Measurements from ENCODE around the gene CASP7.

The CASP7 gene

DNA sequence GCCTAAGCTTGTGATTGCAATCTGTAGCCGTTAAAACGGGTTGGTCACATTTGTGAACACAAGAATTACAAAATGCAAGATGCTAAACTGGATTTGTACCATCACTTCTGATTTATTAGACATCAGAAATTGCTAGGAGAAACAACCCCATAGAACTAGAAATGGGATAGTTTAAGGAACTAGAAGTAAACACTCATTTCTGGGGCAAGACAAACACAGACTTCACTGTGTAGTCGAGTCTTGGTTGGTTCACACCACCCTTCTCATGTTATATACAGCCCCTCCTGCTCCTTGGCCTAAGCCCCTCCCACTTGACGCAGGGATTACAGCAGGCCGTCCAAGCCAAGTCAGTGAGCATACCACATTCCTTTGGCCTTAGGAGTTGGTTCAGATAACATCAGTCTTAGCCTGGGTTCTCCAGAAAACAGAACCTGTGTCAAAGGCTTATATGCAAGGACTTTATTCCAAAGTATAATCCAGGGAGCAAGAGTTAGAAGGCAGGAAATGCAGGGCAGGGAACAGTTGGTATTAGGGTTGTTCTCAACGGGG is 13.8 kb upstream of the CASP7 start:
- no peak for DNase-seq (ENCODE audit: low spot score)
- FAIRE-seq, result no peak

- DNase-seq (ENCODE audit: low spot score) (no peak), FAIRE-seq (no peak)
Measured at GRCh38 chr10:113666682-113667252, 12.9 kb upstream of the CASP7 start.

GRCh38 chr10:113680190-113681111 is 739 bp downstream of the CASP7 start:
- FAIRE-seq, result no peak
- peak; percentile 52 for DNase-seq (ENCODE audit: low spot score)

DNA sequence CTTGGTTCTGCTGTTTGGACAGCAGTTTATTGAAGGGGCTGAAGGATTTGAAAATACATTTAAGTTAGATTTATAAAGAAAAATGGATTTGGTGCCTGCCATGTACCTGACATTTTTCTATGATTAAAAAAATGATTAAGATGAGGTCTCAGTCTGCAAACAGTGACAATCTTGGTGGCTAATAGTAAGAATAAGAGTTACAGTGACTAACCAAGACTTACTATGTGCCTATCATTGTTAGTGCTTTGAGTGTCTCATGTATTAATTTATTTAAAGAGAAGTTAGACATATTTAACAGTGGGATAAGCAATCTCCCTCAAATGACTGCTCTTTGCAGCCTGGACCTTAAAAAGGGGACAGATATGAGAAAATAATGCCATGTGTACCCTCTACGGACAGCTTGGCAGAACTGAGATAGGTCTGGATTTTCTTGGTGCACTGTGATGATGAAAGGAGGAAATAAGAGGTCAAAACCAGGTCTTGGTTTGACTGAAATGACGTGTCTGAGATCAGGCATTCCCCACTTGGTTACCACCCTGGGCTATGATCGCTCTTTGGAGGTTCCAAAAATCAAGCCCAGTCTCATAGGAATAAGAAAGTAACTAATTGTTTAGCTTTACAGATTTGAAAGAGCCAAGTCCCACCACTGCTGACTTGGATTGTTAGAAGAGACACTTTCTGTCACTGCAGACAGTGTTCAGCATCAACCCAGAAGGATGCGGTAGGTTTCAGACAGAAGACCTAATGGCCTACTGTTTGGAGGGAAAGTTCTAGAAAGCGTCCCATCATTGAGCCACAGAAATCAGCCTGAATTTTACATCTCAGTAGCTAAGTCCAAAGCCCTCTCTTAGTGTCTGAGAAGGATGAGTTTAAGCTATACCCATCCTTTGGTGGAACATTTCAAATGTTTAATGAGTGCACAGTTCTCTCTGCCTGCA is 2.1 kb downstream of the CASP7 start:
- FAIRE-seq, result no peak
- no peak for DNase-seq (ENCODE audit: low spot score)

DNA sequence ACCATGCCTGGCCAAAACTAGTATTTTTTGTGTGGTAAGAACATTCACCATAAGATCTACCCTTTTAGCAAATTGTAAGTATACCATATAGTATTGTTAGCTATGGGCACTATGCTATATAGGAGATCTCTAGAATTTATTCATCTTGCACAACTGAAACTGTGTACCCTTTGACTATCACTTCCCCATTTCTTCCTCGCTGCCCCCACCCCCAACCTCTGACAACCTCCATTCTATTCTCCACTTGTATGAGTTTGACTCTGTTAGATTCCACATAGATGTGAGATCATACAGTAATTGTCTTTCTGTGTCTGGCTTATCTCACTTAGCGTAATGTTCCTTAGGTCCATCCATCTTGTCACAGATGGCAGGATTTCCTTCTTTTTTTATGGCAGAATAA is 3.6 kb downstream of the CASP7 start:
- no peak for DNase-seq (ENCODE audit: low spot score)
- no peak for FAIRE-seq

DNA sequence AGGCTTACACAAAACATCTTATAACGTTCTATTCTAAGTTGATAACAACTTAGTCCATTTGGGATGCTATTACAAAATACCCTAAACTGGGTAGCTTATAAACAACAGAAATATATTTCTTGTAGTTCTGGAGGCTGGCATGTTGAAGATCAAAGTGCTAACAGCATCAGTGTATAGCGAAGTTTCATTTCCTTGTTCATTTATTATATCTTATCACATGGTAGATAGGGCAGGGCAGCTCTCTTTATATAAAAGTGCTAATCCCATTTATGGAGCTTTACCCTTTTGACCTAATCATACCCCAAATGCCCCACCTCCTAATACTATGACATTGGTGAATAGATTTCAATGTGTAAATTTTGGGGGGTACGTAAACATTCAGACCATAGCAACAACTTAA is 6.3 kb downstream of the CASP7 start:
- DNase-seq (ENCODE audit: low spot score) (no peak), FAIRE-seq (no peak)

- FAIRE-seq, result peak; percentile 27
- DNase-seq (ENCODE audit: low spot score), result no peak
Measured at GRCh38 chr10:113687037-113687436, 7.3 kb downstream of the CASP7 start.

DNA sequence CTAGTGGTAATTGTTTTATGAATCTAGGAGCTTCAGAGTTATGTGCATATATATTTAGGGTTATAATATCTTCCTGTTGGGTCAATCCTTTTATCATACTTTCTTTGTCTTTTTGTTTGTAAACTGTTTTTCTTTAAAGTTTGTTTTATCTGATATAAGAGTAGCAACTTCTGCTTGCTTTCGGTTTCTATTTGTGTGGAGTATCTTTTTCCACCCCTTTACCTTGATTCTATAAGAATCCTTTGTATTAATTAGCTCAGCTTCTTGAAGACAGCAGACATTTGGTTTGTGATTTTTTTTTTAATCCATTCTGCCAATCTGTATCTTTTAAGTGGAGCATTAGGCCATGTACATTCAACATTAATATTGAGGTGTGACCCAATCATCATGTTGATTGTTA is 9.3 kb downstream of the CASP7 start:
- no peak for FAIRE-seq
- DNase-seq (ENCODE audit: low spot score), result no peak

GRCh38 chr10:113689574-113689973 is 9.9 kb downstream of the CASP7 start:
- no peak for FAIRE-seq

GRCh38 chr10:113690749-113691148 is 11.0 kb downstream of the CASP7 start:
- no peak for DNase-seq (ENCODE audit: low spot score)
- FAIRE-seq, result no peak

More at GRCh38 chr10:113689574-113689973, 9.9 kb downstream of the CASP7 start:
- no peak for DNase-seq (ENCODE audit: low spot score)

GRCh38 chr10:113691381-113691780 is 11.7 kb downstream of the CASP7 start:
- DNase-seq (ENCODE audit: low spot score) (no peak), FAIRE-seq (no peak)

DNA sequence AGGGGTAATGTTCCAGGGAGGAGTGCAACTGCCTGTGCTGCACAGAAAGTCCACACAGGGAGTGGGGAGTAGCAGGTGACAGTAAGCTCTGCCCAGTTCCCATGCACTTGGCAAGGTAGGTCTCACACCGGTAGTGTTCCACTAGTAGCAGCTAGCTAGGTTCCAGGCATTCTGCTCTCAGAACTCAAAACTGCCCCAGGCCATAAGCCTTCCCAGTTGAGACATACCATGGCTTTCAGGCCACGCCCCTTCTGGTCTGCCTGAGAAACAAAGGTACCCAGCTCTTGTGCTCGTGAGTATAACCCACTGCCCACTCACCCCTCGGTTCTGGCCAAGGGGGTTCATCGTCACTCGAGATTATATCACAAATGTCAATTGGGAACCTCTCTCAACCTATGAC is 12.6 kb downstream of the CASP7 start:
- DNase-seq (ENCODE audit: low spot score) (no peak), FAIRE-seq (no peak)

GRCh38 chr10:113693348-113693747 is 13.6 kb downstream of the CASP7 start:
- FAIRE-seq (no peak), DNase-seq (ENCODE audit: low spot score) (no peak)

DNA sequence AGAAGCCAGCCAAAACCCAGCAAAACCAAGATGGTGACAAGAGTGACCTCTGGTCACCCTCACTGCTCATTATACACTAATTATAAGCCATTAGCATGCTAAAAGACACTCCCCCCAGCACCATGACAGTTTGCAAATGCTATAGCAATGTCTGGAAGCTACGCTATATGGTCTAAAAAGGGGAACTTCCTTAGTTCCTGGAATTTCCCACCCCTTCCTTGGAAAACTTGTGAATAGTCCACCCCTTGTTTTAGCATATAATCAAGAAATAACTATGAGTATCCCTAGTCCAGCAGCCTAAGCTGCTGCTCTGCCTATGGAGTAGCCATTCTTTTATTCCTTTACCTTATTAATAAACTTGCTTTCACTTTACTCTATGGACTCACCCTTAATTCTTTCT is 16.0 kb downstream of the CASP7 start:
- DNase-seq (ENCODE audit: low spot score) (no peak), FAIRE-seq (no peak)

DNA sequence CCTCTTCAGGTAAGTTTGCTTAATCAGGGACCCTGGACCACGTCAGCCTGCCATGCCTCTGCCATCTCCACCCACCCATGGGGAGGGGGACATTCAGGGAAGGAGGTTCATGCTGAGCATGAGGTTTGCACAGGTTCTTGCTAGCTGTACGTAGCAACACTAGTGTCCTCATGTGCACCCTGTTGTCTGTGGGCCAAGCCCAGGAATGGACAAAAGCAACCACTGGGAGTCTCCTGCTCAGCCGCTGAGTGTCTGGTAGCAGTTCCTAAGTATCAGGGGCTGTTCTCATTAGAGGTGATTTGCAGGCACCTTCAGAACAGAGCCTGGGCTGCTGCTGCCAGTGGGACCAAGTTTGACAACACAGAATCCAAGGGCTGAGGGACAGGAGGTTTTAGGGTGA is 17.9 kb downstream of the CASP7 start:
- FAIRE-seq, result no peak
- DNase-seq (ENCODE audit: low spot score), result no peak

DNA sequence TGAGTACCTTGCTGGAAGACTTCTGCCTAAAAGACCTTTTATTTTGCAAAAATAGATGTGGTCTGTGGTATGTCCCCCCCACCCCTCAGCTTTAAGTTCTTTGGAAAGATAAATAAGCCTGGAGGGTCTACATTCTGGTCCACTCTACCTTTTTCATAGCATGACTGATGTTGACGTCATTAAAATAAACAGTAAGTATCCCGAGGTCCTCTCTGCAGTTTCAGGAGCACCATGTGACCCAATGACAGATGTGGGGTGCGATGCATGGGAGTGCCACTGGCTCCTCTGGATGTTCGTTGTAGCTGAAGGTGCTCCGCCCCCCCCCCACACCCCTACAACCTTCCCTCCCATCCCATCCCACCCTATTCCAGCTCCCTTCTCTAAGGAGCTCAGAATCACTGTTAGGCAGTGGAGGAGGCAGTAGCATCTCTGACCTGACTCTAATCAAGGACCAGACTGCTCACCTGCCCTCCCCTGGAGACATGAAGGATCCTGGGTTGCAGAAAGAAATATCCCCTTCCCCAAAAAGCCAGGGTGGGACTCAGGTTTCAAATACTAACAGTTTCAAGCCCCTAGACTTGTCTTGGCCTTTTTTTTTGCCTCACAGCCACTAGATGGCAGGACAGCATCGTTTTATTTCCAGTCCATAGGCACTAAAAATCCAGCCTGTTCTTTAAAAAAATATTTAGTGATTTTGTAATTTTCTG is 25.1 kb downstream of the CASP7 start:
- DNase-seq (ENCODE audit: low spot score) (peak; percentile 14), FAIRE-seq (no peak)

GRCh38 chr10:113705344-113705652 is 25.6 kb downstream of the CASP7 start:
- FAIRE-seq (no peak), DNase-seq (ENCODE audit: low spot score) (no peak)

- no peak for FAIRE-seq
- DNase-seq (ENCODE audit: low spot score), result no peak
Measured at GRCh38 chr10:113706623-113707022, 26.9 kb downstream of the CASP7 start.

DNA sequence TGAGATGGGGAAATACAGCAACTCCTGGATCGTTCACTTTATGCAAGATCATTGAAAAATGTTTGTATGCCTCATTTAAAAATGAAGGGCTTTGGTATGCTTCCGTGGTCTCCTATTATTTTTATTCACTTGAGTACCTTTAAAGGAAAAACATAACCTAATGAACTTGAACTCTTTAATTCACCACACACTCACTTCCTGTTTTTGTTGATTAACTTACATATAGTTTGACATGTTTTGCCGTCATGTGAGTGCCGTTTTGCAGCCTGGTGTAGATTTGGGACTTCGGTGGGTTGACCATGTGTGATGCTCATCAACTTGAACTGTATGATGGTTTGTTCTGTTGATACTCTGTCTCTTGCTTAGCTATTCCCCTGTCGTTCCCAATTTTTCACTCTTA is 28.9 kb downstream of the CASP7 start:
- DNase-seq (ENCODE audit: low spot score) (no peak), FAIRE-seq (no peak)

GRCh38 chr10:113709221-113709838 is 29.6 kb downstream of the CASP7 start:
- DNase-seq (ENCODE audit: low spot score) (peak; percentile 53), FAIRE-seq (no peak)

GRCh38 chr10:113711142-113711541 is 31.4 kb downstream of the CASP7 start:
- no peak for FAIRE-seq
- DNase-seq (ENCODE audit: low spot score), result no peak
